ENCODE data around the gene CACNA2D3. TPM values are rescaled to one million over a fixed set of nuclear protein-coding genes. Genes with fewer than 3 reads are reported as not detected.

CACNA2D3 gene
- total RNA-seq, 6 experiments from 2014 or later = 0.14 to 0.23 (median 0.19) TPM; not detected in 2

- no peak for TF ChIP-seq CTCF (IDR thresholded peaks at IDR 0.05)
- no peaks in the 10 kb centered on the region; the same call in 1 of the 2 replicates for H3K27me3 Mint-ChIP-seq (ENCODE audit: insufficient read depth)
- H3K27ac Mint-ChIP-seq = no peak overlapping the region
- H3K4me1 Mint-ChIP-seq (ENCODE audit: low read depth) = no peaks in the 10 kb centered on the region
- H3K4me3 Mint-ChIP-seq = no peak overlapping the region
- peaks cover 27% of the 10 kb centered on the region for H3K9me3 Mint-ChIP-seq
- DNase-seq = no peak
- no peaks in the 10 kb centered on the region for H3K36me3 Mint-ChIP-seq (ENCODE audit: low read depth)
Measured at GRCh38 chr3:54131026-54131605, 8.8 kb downstream of the CACNA2D3 start.

DNA sequence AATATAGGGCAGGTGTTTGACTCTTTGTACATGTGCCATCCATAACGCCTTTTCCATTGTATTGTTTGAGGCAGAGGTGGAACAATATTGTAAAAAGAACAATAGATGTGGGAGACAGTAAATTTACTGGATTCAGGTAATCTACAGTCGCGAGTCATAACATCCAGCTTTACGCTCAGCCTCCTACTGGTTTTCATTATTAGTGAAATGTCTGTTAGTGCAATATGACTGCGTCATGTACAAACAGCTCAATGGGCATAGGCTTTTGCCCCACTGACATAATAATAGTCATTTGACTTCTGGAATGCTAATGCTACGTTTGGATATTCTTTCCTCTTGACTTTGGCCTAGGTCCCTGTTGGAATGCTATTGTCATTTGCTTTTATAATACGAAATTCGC is 9.5 kb downstream of the CACNA2D3 start:
- TF ChIP-seq CTCF (IDR thresholded peaks at IDR 0.05) = no peak
- no peak for DNase-seq
- H3K4me1 Mint-ChIP-seq (ENCODE audit: low read depth) = no peaks in the 10 kb centered on the region
- no peaks in the 10 kb centered on the region for H3K36me3 Mint-ChIP-seq (ENCODE audit: low read depth)
- no peak overlapping the region for H3K4me3 Mint-ChIP-seq
- H3K9me3 Mint-ChIP-seq = peaks cover 33% of the 10 kb centered on the region
- no peak overlapping the region for H3K27ac Mint-ChIP-seq
- no peaks in the 10 kb centered on the region; the same call in 1 of the 2 replicates for H3K27me3 Mint-ChIP-seq (ENCODE audit: insufficient read depth)

- no peaks in the 10 kb centered on the region; the same call in 1 of the 2 replicates for H3K27me3 Mint-ChIP-seq (ENCODE audit: insufficient read depth)
- H3K4me1 Mint-ChIP-seq (ENCODE audit: low read depth) = no peaks in the 10 kb centered on the region
Measured at GRCh38 chr3:54132685-54133084, 10.3 kb downstream of the CACNA2D3 start.

DNA sequence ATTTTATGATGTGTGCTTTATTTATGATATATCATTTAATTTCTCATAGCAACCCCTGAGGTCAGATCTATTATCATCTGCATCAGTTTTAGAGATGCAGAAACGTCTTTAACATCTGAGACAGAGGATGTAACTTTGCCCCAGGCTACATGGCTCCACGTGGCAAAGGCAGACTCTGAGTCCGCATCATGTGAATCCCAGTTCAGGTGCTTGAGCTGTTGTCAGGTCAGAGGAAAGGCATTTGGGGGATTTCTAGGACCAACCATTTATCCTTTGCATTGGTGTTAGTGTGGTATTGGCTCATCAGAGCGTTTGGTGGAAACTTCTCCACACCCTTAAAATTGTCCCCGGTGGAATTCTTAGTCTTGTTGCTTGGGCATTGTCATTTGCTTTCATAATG is 10.8 kb downstream of the CACNA2D3 start:
- DNase-seq = no peak
- Mint-ChIP-seq H3K27me3 (ENCODE audit: insufficient read depth) (no peaks in the 10 kb centered on the region; the same call in 1 of the 2 replicates), H3K4me1 (ENCODE audit: low read depth) (no peaks in the 10 kb centered on the region), H3K36me3 (ENCODE audit: low read depth) (no peaks in the 10 kb centered on the region), H3K9me3 (peaks cover 38% of the 10 kb centered on the region), H3K4me3 (no peak overlapping the region), H3K27ac (no peak overlapping the region)
- no peak for TF ChIP-seq CTCF (IDR thresholded peaks at IDR 0.05)

More at GRCh38 chr3:54132685-54133084, 10.3 kb downstream of the CACNA2D3 start:
- no peak overlapping the region for H3K4me3 Mint-ChIP-seq
- no peaks in the 10 kb centered on the region for H3K36me3 Mint-ChIP-seq (ENCODE audit: low read depth)
- DNase-seq = no peak
- H3K9me3 Mint-ChIP-seq = peaks cover 35% of the 10 kb centered on the region
- TF ChIP-seq CTCF (IDR thresholded peaks at IDR 0.05) = no peak
- H3K27ac Mint-ChIP-seq = no peak overlapping the region

- no peak overlapping the region for H3K27ac Mint-ChIP-seq
- no peak for DNase-seq
- no peaks in the 10 kb centered on the region for H3K4me1 Mint-ChIP-seq (ENCODE audit: low read depth)
- H3K27me3 Mint-ChIP-seq (ENCODE audit: insufficient read depth) = no peaks in the 10 kb centered on the region; the same call in 1 of the 2 replicates
- no peaks in the 10 kb centered on the region for H3K36me3 Mint-ChIP-seq (ENCODE audit: low read depth)
- H3K4me3 Mint-ChIP-seq = no peak overlapping the region
- peaks cover 48% of the 10 kb centered on the region for H3K9me3 Mint-ChIP-seq
- no peak for TF ChIP-seq CTCF (IDR thresholded peaks at IDR 0.05)
Measured at GRCh38 chr3:54134155-54134554, 11.8 kb downstream of the CACNA2D3 start.
